ENCODE results near the gene PCCA. TPM values are rescaled to one million over a fixed set of nuclear protein-coding genes. Genes with fewer than 3 reads are reported as not detected.

Gene PCCA
- total and polyA plus RNA-seq, 4 experiments from 2014 or later = 4.4 to 9.7 (median 7.4) TPM

Other genes starting within 250 kb of the PCCA start
- not detected for gene ZIC5, start 117.3 kb upstream of the PCCA start, total RNA-seq
- gene ZIC5, start 117.3 kb upstream of the PCCA start, polyA plus RNA-seq = not detected
- gene ZIC2, start 107.3 kb upstream of the PCCA start, total RNA-seq = not detected
- gene ZIC2, start 107.3 kb upstream of the PCCA start, polyA plus RNA-seq = not detected